ENCODE results near the gene CCR5. TPM values are rescaled to one million over a fixed set of nuclear protein-coding genes. Genes with fewer than 3 reads are reported as not detected.

Gene CCR5
- total RNA-seq, 2 donors from 2014 or later: 0.57 to 1.9 TPM

DNA sequence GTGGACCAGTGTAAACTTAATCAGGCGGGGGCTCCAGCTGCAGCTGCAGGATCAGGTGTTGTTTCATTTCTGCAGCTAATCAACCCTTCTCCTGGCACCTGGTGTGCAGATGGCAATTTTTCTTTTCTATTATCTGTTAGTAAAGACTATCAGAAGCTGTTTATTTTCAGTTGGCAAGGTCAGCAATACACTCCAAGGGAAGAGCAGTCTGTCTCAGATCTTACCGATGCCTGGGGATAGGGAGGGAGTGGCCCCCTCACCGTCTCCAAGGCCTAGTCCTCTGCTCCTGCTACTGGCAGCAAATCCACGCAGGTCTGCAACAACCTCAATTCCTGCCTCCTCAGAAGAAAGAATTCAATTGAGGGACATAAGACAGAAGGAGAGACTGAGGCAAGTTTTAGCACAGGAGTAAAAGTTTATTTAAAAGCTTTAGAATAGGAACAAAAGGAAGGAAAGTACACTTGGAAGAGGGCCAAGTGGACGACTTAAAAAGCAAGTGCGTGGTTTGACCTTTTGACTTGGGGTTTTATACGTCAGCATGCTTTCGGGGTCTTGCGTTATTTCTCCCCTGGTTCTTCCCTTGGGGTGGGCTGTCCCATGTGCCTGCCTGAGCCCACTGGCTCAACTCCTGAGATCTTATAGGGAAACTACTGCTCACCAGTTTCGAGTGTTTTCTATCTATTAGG lies 45.5 kb downstream of the CCR5 start:
- no peaks in the 10 kb centered on the region for H3K9me3 ChIP-seq
- H3K36me3 ChIP-seq: no peaks in the 10 kb centered on the region
- no peak for DNase-seq
- H3K9ac ChIP-seq (ENCODE audit: low read depth in 2 of 2, low read length in 2 of 2): no peak overlapping the region
- no peak overlapping the region for H3K27ac ChIP-seq
- TF ChIP-seq, protein P1, sequence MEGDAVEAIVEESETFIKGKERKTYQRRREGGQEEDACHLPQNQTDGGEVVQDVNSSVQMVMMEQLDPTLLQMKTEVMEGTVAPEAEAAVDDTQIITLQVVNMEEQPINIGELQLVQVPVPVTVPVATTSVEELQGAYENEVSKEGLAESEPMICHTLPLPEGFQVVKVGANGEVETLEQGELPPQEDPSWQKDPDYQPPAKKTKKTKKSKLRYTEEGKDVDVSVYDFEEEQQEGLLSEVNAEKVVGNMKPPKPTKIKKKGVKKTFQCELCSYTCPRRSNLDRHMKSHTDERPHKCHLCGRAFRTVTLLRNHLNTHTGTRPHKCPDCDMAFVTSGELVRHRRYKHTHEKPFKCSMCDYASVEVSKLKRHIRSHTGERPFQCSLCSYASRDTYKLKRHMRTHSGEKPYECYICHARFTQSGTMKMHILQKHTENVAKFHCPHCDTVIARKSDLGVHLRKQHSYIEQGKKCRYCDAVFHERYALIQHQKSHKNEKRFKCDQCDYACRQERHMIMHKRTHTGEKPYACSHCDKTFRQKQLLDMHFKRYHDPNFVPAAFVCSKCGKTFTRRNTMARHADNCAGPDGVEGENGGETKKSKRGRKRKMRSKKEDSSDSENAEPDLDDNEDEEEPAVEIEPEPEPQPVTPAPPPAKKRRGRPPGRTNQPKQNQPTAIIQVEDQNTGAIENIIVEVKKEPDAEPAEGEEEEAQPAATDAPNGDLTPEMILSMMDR (IDR thresholded peaks at IDR 0.05): no peak
- H3K27me3 ChIP-seq: no peaks in the 10 kb centered on the region
- H3K4me1 ChIP-seq: no peaks in the 10 kb centered on the region
- intact Hi-C loops (cut with DNase I): no loop called here
- no peak overlapping the region for H3K4me3 ChIP-seq

DNA sequence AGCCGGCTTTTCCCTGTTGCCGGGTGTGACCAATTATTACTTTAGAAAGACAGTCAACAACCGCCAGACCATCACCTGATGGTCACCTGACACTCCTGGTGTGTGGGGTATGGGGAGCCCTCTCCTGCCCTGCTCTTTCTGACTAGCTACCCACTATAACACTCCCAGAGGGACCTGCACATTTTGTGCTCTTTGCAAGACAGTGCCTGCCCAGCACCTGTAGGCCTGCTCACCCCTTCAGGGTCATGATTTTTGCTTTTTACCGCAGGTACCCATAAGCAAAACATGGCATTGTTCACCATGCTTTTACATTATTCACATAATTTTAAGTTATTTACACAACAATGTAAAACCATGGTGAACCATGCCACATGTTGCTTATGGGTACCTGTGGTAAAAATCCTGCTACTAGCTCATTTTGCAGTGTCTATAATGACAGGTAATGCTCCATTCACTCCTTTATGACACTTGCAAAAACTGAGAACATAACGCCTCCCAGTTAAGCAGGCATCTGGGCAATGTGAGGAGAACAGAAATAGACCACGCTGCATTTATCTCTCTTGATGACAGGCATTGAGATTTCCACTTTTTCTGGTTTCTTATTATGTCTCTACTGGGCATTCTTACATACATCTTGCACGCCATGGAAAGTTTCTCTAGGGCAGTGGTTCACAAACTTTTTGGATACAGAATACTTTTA lies 46.2 kb downstream of the CCR5 start:
- no peaks in the 10 kb centered on the region for H3K27me3 ChIP-seq
- H3K4me3 ChIP-seq: no peak overlapping the region
- TF ChIP-seq, protein P1 (IDR thresholded peaks at IDR 0.05): no peak
- no peaks in the 10 kb centered on the region for H3K4me1 ChIP-seq
- intact Hi-C loops (cut with DNase I): no loop called here
- no peak overlapping the region for H3K27ac ChIP-seq
- no peaks in the 10 kb centered on the region for H3K9me3 ChIP-seq
- DNase-seq: no peak
- H3K36me3 ChIP-seq: no peaks in the 10 kb centered on the region
- no peak overlapping the region for H3K9ac ChIP-seq (ENCODE audit: low read depth in 2 of 2, low read length in 2 of 2)

DNA sequence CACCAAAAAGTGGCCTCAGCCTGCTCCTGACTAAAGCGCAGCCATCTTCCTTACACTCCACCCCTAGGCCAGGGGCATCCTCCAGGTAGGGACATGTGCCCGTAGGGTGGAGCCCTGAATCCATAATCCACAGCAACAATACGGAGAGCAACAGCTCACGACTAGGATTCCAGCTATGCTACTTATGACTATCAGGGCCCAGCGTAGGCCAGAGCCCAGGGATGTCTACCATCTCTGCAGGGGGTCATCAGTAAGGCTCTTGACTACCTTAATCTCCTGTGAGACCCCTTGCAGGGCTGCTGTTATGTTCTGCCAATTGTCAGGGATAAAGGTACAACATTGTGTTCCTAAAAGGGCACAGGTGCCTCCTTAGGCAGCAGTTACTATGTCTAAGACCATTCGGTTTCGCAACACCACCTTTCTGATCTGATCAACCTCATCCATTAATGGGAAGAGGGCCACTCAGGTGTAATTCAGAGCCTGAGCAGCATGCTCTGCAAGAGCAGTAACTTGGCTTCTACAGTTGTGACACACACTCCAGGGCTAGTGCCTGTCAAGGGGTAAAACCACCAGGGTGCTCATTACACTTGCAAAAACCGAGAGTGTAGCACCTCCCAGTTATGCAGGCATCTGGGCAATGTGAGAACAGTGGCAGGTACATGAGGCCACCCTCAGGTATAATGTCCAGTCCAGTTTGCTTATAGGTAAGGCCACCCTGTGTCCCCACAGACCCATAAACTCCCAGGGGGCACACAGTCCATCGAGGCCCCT lies 47.3 kb downstream of the CCR5 start:
- no peaks in the 10 kb centered on the region for H3K36me3 ChIP-seq
- no peak overlapping the region for H3K27ac ChIP-seq
- H3K9ac ChIP-seq (ENCODE audit: low read depth in 2 of 2, low read length in 2 of 2): no peak overlapping the region
- no peaks in the 10 kb centered on the region for H3K9me3 ChIP-seq
- H3K4me3 ChIP-seq: no peak overlapping the region
- H3K4me1 ChIP-seq: no peaks in the 10 kb centered on the region
- no peaks in the 10 kb centered on the region for H3K27me3 ChIP-seq
- intact Hi-C loops (cut with DNase I): no loop called here
- DNase-seq: no peak
- TF ChIP-seq, protein P1 (IDR thresholded peaks at IDR 0.05): no peak

DNA sequence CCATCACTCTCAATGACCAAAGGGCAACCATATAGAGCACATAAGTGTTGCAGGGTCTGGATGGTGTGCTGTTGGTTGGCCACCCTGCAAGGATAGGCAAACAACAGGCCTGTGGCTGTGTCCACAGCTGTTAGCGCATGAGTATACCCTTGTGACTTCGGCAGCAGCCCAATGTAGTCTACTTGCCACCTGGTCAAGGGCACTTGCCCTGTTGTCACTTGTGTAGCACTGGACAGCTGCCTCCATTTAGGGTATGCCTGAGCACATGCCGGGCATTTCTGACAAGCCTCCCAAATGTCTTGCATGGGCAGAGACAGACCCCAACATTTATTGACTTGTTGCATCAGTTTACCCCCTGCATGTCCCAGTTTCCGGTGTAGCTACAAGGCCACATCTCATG lies 49.1 kb downstream of the CCR5 start:
- TF ChIP-seq, protein P1 (IDR thresholded peaks at IDR 0.05): no peak
- Histone ChIP-seq H3K9me3 (no peaks in the 10 kb centered on the region), H3K27me3 (no peaks in the 10 kb centered on the region), H3K4me3 (no peak overlapping the region), H3K9ac (ENCODE audit: low read depth in 2 of 2, low read length in 2 of 2) (no peak overlapping the region), H3K27ac (no peak overlapping the region), H3K4me1 (no peaks in the 10 kb centered on the region), H3K36me3 (no peaks in the 10 kb centered on the region)
- DNase-seq: no peak
- intact Hi-C loops (cut with DNase I): no loop called here

DNA sequence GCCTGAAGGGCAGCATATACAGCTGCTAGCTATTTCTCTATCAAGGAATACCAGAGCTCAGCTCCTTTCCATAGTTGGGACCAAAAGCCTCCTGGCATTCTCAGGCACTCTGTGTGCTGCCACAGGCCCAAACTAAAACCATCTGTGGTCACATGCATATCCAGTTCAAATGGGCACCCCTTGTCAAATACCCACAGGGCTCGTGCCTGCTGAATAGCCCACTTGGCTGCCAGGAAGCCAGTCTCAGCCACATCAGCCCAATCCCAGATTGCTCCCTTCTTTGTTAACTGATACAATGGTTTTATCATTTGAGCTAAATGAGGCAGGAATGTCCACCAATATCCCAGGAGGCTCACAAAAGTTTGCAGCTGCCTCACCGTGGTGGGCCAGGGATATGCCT lies 50.2 kb downstream of the CCR5 start:
- Histone ChIP-seq H3K27ac (no peak overlapping the region), H3K9ac (ENCODE audit: low read depth in 2 of 2, low read length in 2 of 2) (no peak overlapping the region), H3K4me1 (no peaks in the 10 kb centered on the region), H3K4me3 (no peak overlapping the region), H3K9me3 (no peaks in the 10 kb centered on the region), H3K36me3 (no peaks in the 10 kb centered on the region), H3K27me3 (no peaks in the 10 kb centered on the region)
- intact Hi-C loops (cut with DNase I): no loop called here
- TF ChIP-seq, protein P1 (IDR thresholded peaks at IDR 0.05): no peak
- DNase-seq: no peak
